ENCODE results near the gene CORO6.
A peak's percentile ranks its signal among the peaks of the same experiment; 100 is the strongest.

The CORO6 gene

GRCh38 chr17:29567554-29568330 is 55.0 kb downstream of the CORO6 start:
- peak overlapping the region; percentile 65 for H3K4me3 ChIP-seq (ENCODE audit: low read depth, low read length)
- TF ChIP-seq CTCF (IDR thresholded peaks at IDR 0.05; ENCODE audit: low read depth, low read length, missing control alignments), result peak; percentile 68
- DNase-seq (ENCODE audit: low read depth), result no peak

- no peak for TF ChIP-seq CTCF (IDR thresholded peaks at IDR 0.05; ENCODE audit: low read depth, low read length, missing control alignments)
- peak overlapping the region; percentile 65 for H3K4me3 ChIP-seq (ENCODE audit: low read depth, low read length)
- DNase-seq (ENCODE audit: low read depth), result no peak
Observed at GRCh38 chr17:29567304-29567553, 55.5 kb downstream of the CORO6 start.

- no peak for DNase-seq (ENCODE audit: low read depth)
- TF ChIP-seq CTCF (IDR thresholded peaks at IDR 0.05; ENCODE audit: low read depth, low read length, missing control alignments), result no peak
- peak within 1 kb of the TSS; percentile 65 for H3K4me3 ChIP-seq (ENCODE audit: low read depth, low read length)
Observed at GRCh38 chr17:29566473-29567303, 56.0 kb downstream of the CORO6 start, which contains the start of gene ABHD15. TSS of gene ABHD15 (minus strand) at chr17:29567037. CDS start at chr17:29566966, 71 bp downstream.

- no peak for DNase-seq (ENCODE audit: low read depth)
- TF ChIP-seq CTCF (IDR thresholded peaks at IDR 0.05; ENCODE audit: low read depth, low read length, missing control alignments), result peak; percentile 12
- peak overlapping the region; percentile 65 for H3K4me3 ChIP-seq (ENCODE audit: low read depth, low read length)
Observed at GRCh38 chr17:29565643-29566472, 56.9 kb downstream of the CORO6 start.
